OCI-LY3 (cell line): ENCODE data around the gene GREM2.

Experiments used
- CTCF ChIP-seq: fragments of 200-600, 300-600 bp; sonication (generic); IDR thresholded peaks from 2 replicates; pipeline ENCODE4 v1.5.1; 2014; ENCODE audit warnings: antibody characterized with exemption, low read length, low read depth
- EZH2phosphoT487 ChIP-seq: fragments of 200-600 bp; shearing (Covaris generic); IDR thresholded peaks from 2 replicates; pipeline ENCODE4 v1.6.1; 2018; ENCODE audit warnings: antibody characterized with exemption, mixed run types, low read depth

- TF ChIP-seq CTCF (no peak), EZH2phosphoT487 (no peak)
Measured at GRCh38 chr1:240475832-240476231, 136.1 kb downstream of the GREM2 start.
